NCI-H1092 (cell line): Measurements from ENCODE around the gene HINT1.

Experiments
- DNase-seq: peaks from one replicate; lab custom pipeline; 2025; lab: John Stamatoyannopoulos, UW

The HINT1 gene

DNA sequence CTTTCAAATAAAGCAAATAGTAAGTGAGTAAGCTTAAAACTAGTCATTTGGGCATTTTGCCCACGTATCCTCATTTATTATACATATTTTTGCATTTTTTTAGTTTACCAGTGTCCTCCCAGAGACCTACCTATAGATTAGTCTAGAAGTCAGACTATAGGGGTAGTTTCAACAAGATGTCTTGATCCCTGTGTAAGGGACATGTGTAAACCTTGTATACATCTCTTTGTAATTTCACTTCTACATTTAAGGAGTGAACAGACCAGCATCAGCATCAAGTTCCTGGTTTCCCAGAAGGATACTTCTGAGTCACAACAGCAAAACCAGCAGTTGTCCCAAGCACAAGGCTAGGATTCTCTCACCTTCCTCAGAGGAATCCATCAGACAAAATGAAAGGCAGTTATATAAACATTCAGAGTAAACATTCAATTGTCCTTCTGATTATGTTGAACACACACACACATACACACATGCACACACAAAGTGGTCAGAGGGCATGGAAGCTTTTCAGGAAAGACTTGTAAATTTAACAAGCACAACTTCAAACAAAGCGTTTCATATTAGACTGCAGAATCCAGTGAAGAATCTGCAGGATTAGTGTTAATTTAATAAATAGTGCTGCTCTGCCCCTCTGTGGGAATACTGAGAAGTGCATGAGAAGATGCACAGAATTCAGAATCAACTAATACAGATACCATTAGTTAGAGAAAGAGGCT is 55.4 kb downstream of the HINT1 start:
- DNase-seq, result no peak
